Activated CD8-positive, alpha-beta memory T cell treated with anti-CD3 and anti-CD28 coated beads, Interleukin-2, amount 50 U/mL, for 24 hours (primary cell): ENCODE results near the gene MICAL3.
"Not testable (repeated sequence)": the region's sequence is repeated elsewhere in the genome, so short reads cannot be mapped to it uniquely, and the experiment has no call there.

ENCODE experiments used
- DNase-seq: peaks from one replicate; pipeline ENCODE4 v3.0.0-alpha.2; 2020; ENCODE audit errors: extremely low read depth

MICAL3 gene

DNA sequence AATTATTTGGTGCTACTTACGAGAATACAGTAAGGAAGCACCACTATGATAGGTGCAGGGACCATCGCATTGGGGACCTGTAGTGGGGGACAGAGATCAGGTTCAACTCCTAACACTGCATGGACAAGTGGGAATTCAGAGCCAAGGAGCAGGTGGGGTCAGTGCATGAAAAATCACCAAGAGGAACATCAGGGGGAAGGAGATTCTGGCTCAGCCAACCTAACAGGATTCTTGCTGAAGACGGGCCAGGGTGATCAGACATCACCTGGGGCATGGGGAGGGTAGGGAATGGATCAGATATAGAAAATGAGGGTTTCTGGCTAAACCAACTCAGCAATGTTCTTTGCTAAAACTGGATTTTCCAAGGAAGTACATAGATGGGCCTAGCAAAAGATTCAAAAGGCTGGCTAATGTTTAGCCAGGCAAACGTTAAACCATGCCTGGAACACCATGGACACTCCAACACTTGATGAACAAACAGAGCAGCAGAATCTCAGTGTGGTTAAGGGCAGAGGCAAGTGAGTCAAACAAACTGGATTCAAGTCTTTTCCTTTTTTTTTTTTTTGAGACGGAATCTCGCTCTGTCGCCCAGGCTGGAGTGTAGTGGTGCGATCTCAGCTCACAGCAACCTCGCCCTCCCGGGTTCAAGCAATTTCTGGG lies 70.0 kb downstream of the MICAL3 start:
- no peak for DNase-seq

DNA sequence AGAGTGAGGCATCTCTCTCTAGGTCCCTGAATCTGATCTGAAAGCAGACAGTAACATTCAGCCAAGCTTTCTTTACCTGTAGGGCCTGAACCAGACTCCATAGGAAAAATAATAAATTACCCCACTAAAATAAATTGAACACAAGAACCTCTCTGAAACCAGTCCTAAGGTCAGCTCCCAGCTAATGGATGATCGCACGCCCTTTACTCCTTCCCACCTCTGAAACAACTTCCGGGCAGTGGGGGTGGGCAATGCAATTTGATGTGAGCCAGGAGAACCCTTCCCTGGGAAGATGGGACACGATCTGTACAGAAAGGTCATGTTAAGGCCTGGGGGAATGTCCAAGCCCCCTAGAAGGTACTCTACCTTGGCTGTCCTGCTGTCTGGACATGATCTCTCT lies 71.2 kb downstream of the MICAL3 start:
- DNase-seq, result no peak

DNA sequence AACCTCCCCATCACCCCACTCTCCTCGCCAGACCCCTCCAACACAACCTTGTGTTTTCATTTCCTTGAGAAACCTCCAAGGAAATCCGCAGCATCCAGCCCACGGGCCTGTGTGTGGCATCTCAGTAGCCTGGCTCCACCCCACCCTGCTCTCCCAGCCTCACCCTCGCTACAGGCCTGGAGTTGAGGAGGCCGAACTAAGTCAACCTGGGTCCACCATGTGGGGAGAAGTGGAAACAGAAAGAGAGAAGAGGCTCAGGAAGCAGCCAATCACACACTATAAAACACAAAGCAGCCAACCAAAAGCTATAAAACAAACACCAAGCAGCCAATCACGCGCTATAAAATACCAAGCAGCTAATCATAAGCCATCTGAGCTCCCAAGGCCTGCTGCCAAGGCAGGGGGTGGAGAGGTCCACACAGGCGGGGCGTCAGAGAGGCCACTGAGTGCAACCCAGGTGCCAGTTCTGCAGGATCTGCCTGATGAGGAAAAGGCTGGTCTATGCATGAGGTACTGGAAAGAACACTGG lies 72.0 kb downstream of the MICAL3 start:
- DNase-seq, result no peak

DNA sequence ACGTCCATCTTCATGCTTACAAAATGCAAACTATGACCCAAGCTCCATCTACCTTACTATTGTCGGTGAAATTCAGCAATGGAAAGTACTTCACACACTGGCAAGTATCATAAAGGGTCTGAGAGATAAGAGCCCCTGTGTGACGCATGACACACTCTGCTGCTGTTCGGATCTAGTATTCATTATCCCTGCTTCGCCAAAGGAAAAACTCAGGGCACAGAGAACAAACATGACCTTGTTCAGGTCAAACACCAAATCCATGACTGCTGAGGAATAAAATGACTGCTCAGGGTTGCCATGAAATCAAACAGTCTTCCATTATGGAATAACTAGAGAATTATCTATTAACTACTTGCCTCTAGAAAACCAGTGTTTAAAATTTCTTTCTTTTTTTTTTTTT lies 73.0 kb downstream of the MICAL3 start:
- no peak for DNase-seq

DNA sequence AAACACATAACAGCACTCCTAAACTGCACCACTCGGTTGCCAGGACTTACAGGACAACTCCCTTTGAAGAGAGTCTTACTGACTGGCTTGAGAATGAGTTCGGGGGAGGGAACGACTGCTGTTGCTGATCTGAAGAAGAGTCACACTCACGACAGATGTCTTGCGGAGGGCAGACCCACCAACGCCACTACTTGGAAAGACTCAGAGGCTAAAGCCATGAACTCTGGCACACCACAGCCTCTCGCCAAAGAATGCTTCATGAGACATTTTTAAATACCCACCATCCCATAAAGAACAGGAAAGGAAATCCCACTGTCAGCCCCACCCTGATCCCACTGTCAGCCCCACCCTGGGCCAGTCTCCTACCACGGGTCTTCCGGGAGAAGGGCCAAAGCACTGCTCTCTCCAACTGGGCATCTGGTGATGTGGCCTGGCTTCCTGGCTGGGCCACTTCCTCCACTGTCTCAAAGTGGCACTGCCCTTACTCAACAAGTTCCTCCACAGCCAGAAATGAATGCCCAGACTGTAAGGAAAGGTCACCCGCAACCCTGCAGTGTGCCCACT lies 73.6 kb downstream of the MICAL3 start:
- DNase-seq, result no peak

DNA sequence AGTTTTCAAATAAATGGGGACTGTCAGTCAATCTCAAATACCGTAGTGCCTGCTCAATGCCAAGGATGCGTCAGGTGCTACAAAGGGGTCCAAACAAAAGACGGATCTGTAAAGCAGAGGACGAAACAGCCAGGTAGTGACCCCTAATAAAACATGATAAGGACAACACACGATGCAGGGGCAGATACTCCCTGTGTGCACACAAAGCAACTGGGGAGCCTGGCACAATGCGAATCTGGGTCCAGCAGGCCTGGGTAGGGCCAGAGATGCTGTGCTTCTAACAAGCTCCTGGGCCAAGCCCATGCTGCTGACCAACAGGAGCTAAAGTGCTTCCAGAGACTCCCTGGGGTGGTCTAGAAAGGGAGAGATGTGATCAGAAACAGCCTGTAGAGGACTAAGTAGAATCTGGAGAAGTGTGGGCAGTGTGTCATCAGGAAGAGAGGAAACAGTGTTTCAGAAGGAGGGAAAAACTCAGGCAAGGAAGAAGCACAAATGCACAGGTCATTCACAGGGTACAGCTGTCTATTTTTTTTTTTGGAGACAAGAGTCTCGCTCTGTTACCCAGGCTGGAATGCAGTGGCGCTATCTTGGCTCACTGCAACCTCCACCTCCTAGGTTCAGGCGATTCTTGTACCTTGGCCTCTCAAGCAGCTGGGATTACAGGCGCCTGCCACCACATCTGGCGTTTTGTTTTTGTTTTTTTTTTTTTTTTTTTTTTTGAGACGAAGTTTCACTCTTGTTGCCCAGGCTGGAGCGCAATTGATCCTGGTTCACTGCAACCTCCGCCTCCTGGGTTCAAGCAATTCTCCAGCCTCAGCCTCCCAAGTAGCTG lies 74.5 kb downstream of the MICAL3 start:
- DNase-seq, result no peak

DNA sequence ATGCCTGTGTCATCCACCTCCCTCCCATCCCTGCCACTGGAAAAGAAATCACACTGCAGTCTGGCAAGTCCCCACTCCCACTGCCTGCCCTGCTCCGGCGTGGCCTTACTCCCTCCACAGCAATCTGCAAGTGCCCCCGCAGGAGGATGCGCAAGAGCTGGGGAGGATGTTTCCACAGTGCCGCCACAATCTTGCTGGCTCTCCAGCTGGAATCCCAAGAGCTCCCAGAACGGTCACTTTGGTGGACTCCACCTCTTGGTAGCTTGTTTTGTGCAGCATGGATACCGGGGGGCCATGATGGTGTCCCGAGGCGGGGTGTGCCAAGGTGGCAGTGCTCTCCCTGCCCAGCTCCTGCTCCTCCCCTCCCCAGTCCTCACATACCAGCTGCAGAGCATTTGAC lies 76.3 kb downstream of the MICAL3 start:
- DNase-seq, result no peak

DNA sequence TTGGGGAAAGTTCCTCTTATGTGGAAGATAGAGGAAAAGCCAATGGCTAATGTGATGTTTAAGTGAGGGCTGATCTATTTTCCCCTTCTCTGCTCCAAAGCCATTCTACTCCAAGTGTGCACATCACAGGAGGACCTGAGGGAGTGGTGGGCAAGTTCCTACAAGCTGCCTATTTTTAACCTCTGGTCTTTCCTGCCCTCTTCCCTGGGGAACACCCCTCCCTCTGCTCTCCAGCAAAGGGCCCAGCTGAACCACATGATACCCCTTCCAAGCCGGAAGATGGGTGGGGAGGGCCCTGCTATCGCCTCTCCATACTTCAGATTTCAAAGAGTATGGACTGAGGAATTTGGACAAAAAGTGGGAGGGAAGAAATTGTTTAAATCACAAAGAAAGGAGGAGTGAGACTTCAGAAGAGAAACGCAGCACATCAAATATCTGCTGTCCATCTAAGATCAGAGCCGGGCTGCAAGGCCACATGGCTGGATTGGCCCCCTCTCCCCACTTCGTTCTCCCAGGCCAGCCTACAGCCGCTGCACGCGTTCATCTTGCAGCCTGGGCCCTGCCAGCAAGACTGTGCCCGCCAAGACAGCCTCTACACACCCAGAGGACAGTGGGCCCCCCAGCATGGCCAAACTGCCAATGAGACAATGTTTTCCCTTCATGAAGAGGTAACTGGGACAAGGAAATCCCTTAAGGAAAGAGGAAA lies 77.5 kb downstream of the MICAL3 start:
- DNase-seq, result no peak

DNA sequence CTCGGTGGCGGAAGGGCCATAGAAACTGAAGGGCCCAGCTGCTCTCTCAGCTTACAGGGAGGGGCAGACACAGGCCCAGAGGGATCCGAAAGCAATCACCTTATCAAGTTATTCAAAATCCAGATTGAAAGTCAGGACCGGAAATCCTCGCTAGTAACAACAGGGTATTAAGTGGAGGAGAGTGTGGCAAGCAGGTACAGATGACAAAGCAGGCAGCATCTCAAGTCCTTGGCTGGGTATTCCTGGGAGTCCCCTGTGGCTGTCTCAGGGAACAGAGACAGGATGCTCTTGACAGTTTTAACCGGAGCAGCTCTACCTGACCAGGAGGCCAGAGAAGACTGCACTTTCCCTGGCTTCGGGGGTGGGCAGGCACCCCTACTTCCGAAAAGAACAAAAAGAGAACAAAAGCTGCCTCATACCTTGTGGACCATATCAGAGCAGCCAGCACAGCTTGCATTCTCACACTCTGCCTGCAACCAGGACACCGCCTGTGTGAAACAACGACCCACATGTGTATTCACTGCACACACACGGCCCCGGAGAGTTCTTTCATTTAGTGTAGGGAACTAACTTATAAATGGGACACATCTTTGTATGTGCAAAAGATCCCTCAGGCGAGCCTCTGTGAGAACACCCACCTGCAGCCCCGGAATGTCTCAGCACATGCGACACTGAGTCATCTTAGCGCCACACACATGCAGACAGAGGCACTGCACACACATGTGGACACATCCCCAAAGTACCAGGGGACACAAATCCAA lies 78.3 kb downstream of the MICAL3 start:
- no peak for DNase-seq

DNA sequence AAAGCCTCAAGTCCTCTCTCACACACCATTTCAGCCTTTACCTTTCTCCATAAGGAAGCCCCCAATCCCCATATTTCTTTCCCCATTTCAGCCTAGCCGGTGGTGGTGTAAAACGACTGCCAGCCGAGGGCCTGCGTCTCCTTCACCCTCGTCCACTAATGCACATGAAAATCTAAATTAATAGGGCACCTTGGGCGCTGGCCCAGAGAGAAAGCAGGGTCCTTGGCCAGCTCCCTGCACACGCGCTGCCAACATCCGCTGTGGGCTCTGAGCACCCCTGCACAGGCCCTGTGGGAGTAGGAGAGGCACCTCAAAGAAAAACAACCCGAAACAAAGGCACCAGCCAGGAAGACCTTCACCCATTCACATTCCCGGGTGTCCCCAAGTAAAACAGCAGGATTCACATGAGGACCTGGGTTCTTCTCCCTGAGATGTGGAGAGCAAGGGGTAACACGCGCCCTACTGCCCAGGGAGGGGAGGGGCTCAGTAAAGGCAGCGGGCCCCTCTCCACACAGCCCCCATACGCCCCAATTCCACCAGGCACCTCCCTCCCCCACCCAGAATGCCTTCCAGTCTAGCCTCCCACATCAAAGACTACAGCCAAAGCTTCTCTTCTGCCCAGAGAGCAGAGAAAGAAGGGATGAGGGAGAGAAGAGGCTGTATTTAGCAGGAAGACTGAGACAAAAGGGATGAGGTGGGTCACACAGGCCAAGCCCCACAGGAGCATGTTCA lies 79.0 kb downstream of the MICAL3 start:
- no peak for DNase-seq

DNA sequence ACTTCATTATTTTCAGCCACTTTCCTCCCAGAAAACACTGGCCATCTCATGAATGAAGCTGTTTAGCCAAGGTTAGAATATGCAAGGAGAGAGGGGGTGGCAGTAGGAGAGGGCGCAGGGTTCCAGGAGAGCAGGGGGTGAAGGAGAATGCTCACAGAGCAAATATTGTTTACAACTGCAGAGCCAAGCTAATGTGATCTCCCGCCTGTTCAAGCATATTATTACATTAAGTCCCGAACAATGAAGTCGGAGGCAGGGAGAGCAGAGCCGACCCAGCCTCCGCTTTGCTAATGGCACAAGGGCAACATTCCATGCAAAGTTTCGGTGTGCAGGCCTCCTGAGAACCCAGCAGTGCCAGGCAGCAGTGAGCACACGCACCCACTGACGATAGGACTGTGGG lies 80.1 kb downstream of the MICAL3 start:
- no peak for DNase-seq

DNA sequence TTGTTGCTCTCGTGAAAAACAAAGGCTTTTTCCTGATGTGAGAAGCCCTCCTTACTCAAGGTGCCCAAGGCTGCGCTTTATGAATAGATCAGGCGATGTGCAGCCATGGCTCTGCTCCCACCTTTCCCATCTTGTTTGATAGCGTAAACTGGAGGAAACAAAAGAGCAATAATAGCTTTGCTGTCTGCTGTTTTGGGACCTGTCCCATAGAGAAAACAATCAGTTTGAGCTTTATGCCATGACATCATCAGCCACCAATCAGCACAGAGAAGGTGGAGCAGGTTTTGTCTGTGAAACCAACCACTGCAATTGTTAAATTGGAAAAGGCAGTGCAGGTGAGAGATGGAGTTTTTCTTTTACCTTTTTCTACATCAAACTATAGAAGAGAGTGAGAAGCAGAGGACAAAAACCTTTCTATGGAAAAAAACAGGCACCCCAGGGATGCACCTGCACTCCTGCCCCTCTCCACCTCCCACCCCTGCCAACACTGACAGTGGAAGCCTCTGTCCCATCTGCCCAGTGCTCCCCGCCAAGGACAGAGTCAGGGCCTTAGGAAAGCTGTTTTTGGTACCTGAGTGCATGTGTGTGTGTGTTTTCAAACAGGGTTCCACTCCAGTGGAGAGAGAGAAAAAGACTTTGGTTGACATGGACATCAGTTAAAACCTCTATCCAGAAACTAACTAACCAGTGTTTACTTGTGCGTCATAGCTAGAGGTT lies 80.7 kb downstream of the MICAL3 start:
- no peak for DNase-seq

DNA sequence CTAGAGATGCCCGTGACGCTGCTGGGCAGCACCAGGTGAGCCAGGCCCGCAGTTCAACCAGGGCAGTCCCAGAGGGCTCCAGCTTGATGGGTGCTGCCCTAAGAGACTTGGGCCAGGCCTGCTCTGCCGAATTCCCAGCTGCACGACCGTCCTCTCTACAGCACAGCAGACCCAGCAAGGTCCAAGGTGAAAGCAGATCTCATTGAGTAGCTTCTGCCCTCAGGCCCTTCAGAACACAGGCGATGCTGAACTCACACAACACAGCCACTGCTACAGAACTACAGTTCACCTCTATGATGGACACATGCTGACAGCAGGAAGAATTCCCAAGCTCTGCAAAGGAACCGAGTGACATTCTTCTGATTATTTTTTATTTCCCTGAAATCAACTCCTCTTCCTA lies 81.6 kb downstream of the MICAL3 start:
- no peak for DNase-seq

DNA sequence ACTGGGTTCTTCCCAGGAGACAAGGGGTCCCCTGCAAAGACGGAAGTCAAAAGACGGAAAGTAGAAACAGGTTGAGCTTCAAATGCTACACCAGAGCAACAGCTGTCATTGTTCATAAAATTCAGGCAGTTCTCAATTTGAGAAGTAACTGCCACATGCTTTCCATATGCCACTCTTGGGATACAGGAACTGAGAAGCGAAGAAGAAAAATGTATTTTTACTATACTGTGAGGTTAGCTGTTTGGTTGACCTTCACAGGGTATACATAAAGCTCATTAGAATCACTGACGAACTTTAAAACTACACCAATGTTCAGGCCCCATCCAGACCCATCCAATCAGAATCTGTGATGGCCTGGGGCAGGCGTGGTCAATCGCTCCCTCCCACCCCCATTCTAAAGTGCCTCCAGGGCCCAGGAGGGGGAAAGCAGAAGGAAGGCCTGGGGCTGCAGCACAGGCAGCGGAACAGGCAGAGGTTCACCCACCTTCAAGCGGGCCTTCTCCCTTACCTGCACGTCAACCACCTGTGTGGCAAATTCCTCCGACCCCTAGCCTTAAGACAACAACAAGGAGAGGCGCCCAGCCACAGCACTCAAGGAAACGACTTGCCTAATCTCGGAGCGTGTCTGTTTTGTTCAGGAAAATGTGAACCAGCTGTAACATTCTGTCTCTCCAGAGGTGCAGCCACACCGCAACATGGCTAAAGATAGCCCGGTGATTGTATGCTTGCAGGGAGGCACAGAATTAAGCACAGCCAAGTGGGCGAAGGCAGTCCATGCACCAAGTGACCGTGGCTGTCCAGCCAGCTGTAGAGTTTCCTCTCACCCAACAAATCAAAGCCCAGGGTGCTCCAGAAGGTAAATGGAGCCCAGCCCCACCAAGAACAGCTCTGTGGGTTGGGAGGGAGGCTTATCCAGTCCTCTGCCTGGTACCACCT lies 82.6 kb downstream of the MICAL3 start:
- no peak for DNase-seq

DNA sequence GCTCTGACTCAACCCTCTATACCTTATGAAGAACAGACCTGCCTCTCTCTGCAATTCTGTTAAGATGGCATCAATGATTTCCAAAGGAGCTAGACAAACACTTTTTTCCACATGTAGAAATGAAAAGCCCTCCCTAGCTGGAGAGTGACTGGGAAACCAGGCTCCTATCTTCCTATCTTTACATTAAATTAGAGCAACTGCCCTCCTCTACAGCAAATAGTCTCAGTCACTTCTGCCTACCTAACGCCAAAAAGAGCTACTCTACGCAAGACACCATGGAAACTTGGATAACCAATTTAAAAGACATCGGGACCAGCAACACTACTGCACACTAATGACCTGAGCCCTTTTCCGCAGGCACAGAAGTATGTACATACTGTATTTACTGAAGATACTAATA lies 84.8 kb downstream of the MICAL3 start:
- no peak for DNase-seq

DNA sequence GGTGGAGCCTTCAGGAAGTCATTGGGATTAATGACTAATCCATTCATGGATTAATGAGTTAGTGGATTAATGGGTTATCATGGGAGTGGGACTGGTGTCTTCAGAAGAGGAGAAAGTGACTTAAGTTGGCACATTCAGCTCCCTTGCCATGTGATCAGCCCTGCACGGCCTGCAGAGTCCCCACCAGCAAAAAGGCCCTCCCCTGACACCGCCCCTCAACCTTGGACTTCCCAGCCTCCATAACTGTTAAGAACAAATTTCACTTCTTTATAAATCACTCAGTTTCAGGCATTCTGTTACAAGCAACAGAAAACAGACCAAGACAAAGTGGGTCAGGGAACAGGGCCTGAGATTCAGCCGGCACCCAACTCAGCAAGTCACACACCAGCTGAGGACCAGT lies 85.3 kb downstream of the MICAL3 start:
- no peak for DNase-seq

DNA sequence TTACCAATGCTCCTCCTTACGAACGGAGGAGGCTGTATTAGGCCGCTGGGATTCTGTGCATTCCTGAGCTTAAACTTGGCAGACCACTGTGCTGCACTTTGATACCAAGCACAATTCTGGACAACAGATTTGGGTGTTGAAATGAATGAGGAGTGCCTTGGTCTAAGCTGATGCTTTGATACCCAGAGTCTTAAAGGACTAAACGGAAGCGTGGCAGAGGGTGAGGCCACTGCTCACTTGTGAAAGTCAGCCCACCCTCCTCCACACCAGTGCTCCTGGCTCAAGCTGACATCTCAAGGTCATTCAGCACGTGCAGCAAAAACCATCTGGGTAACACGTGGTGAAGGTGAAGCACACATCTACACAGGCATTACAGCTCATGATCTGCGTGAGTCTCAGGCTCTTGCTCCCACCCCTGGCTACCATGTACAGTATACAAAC lies 85.9 kb downstream of the MICAL3 start:
- no peak for DNase-seq

DNA sequence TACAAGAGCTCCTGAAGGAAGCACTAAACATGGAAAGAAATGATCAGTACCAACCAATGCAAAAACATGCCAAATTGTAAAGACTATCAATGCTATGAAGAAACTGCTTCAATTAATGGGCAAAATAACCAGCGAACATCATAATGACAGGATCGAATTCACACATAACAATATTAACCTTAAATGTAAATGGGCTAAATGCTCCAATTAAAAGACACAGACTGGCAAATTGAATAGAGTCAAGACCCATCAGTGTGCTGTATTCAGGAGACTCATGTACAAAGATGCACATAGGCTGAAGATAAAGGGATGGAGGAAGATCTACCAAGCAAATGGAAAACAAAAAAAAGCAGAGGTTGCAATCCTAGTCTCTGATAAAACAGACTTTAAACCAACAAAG lies 91.9 kb downstream of the MICAL3 start:
- DNase-seq, result not testable (repeated sequence)

DNA sequence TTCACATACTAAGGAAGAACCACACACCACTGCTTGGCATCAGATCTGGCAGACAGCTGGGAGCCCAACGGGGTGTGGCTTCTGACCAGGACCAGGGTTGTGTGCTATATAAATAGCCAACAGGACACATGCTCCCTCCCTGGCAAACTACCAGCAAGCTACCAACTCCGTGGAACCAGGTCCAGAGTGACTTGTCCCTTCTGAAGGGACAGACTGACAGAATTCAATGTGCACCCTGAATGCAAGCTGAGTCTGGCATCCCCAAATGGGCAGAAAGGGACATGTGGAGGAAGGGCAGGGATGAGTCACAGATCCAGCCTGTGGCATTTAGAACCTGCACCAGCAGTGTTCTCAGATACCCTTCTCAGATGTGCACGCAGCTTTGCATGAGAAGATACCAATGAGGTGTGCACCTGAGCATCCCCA lies 92.9 kb downstream of the MICAL3 start:
- no peak for DNase-seq
